Measurements from ENCODE around the gene LRRC36.

Gene LRRC36

DNA sequence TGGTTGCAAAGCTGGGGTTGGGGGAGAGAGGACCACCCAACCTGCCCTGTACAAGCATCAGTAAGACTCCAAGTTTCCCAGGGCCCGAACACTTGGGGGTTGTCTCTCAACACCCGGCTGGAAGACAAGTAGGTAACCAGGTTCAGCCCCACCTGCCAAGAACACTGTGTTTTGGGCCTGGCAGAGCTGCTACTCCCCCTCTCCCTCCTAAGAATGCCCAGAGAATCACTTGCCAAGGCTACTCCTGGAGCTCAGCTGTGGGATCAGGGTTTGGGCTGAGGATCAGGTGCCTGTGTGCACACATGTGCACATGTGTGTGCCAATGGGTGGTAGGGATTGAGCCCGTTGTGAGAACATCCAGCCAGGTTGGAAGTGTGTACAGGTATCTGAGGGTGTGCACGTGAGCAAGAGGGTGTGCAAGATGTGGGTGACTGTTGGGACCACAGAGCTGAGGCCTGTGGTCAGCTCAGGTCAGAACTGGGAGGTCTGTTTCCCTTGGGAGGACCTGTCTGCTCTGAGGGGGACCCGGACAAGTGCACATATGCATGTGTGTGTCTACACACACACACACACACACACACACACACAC is 106.6 kb downstream of the LRRC36 start:
- TF ChIP-seq, protein P1, sequence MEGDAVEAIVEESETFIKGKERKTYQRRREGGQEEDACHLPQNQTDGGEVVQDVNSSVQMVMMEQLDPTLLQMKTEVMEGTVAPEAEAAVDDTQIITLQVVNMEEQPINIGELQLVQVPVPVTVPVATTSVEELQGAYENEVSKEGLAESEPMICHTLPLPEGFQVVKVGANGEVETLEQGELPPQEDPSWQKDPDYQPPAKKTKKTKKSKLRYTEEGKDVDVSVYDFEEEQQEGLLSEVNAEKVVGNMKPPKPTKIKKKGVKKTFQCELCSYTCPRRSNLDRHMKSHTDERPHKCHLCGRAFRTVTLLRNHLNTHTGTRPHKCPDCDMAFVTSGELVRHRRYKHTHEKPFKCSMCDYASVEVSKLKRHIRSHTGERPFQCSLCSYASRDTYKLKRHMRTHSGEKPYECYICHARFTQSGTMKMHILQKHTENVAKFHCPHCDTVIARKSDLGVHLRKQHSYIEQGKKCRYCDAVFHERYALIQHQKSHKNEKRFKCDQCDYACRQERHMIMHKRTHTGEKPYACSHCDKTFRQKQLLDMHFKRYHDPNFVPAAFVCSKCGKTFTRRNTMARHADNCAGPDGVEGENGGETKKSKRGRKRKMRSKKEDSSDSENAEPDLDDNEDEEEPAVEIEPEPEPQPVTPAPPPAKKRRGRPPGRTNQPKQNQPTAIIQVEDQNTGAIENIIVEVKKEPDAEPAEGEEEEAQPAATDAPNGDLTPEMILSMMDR (conservative IDR thresholded peaks at IDR 0.05; ENCODE audit: control insufficient read depth, insufficient read depth, low read depth, low read length) = no peak
- no peak overlapping the region for H3K4me3 ChIP-seq (ENCODE audit: control insufficient read depth, low read depth, low read length)
- no peak for DNase-seq (ENCODE audit: low read depth)
